SK-N-SH (cell line): ENCODE measurements around the gene UBE2G2.

Source experiments
- ELF1 ChIP-seq: IDR thresholded peaks from 2 replicates; pipeline ENCODE4 v1.4.0; 2012
- FOSL2 ChIP-seq: IDR thresholded peaks from 2 replicates; pipeline ENCODE4 v1.4.0; 2012; ENCODE audit warnings: low read depth, mild to moderate bottlenecking, moderate library complexity, borderline replicate concordance
- GABPA ChIP-seq: IDR thresholded peaks from 2 replicates; pipeline ENCODE4 v1.4.0; 2012; ENCODE audit warnings: low read depth, mild to moderate bottlenecking
- JUND ChIP-seq: IDR thresholded peaks from 2 replicates; pipeline ENCODE4 v1.4.0; 2012
- MXI1 ChIP-seq: IDR thresholded peaks from 2 replicates; pipeline ENCODE4 v1.6.1; 2012; ENCODE audit warnings: mild to moderate bottlenecking, low read depth, low read length, improper control_type of control experiment
- NFIC ChIP-seq: IDR thresholded peaks from 2 replicates; pipeline ENCODE4 v1.4.0; 2012; ENCODE audit warnings: borderline replicate concordance
- POLR2AphosphoS5 ChIP-seq: IDR thresholded peaks from 2 replicates; pipeline ENCODE4 v1.6.1; 2012; ENCODE audit warnings: low read depth, low read length
- RFX5 ChIP-seq: IDR thresholded peaks from 2 replicates; pipeline ENCODE4 v1.6.1; 2012; ENCODE audit warnings: mild to moderate bottlenecking, improper control_type of control experiment, low read length
- SIN3A ChIP-seq: IDR thresholded peaks from 2 replicates; pipeline ENCODE4 v1.6.1; 2012; ENCODE audit warnings: low read depth, mild to moderate bottlenecking, low read length, moderate library complexity, borderline replicate concordance
- SMC3 ChIP-seq: IDR thresholded peaks from 2 replicates; pipeline ENCODE4 v1.6.1; 2012; ENCODE audit warnings: low read depth, low read length, improper control_type of control experiment
- TAF1 ChIP-seq: IDR thresholded peaks from 2 replicates; pipeline ENCODE4 v1.6.1; 2012; ENCODE audit warnings: low read depth, mild to moderate bottlenecking, low read length, moderate library complexity, borderline replicate concordance
- TF ChIP-seq, protein P1 (sequence below): fragments of 200-600 bp; sonication (generic); IDR thresholded peaks from 2 replicates; pipeline ENCODE4 v1.6.1; 2017; ENCODE audit warnings: antibody characterized with exemption, mild to moderate bottlenecking, moderate library complexity
- TF ChIP-seq, protein P2 (sequence below): IDR thresholded peaks from 2 replicates; pipeline ENCODE4 v1.4.0; 2012; ENCODE audit warnings: low read depth

DNA sequence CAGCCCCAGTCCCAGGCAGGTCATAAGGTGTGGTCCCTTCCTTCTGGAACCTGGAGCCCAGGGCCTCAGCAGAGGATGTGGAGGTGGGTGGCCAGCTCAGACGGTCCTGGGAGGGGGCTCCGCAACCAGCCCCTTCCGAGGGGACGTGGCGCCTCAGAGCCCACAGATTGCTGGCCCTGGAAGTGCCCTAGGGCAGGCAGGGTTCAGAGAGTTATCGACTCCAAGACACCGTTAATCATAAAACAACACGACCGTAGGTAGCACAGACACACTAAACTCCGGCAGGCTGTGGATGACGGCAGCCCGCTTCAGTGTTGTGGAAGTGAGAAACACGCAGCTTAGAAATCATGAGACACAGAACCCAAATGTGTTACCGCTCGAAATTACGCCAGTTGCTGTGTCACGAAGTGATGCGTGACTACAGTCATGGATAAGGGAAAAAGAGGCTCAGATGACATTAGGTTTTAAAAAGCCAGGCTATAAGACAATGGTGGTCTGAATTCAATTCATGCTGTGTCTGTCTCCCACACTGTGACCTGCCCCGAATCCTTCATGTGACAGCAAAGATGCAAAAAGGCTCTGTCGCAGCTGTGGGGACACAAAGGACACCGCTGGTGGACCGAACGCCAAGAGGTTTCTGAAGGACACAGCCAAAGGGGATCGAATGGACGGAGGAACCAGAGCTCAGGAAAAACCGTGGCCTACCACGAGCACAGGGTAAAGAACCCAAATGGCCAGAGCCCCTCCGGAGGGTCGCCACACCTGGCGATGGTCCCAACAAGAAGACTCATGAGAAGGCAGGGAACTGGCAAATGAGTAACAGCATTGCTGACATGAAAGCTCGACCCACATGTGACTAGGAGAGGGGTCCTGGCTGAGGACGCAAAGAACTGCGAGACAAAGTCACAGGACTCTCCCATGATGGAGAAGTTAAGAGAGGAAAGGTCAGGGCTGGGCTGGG lies 17.9 kb upstream of the UBE2G2 start:
- no peak for TF ChIP-seq TAF1
- no peak for TF ChIP-seq RFX5
- no peak for TF ChIP-seq MXI1
- TF ChIP-seq GABPA = no peak
- TF ChIP-seq, protein P1, sequence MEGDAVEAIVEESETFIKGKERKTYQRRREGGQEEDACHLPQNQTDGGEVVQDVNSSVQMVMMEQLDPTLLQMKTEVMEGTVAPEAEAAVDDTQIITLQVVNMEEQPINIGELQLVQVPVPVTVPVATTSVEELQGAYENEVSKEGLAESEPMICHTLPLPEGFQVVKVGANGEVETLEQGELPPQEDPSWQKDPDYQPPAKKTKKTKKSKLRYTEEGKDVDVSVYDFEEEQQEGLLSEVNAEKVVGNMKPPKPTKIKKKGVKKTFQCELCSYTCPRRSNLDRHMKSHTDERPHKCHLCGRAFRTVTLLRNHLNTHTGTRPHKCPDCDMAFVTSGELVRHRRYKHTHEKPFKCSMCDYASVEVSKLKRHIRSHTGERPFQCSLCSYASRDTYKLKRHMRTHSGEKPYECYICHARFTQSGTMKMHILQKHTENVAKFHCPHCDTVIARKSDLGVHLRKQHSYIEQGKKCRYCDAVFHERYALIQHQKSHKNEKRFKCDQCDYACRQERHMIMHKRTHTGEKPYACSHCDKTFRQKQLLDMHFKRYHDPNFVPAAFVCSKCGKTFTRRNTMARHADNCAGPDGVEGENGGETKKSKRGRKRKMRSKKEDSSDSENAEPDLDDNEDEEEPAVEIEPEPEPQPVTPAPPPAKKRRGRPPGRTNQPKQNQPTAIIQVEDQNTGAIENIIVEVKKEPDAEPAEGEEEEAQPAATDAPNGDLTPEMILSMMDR = no peak
- TF ChIP-seq NFIC = no peak
- TF ChIP-seq POLR2AphosphoS5 = no peak
- TF ChIP-seq ELF1 = no peak
- no peak for TF ChIP-seq JUND
- TF ChIP-seq FOSL2 = no peak
- no peak for TF ChIP-seq SIN3A
- no peak for TF ChIP-seq SMC3
- TF ChIP-seq, protein P2, sequence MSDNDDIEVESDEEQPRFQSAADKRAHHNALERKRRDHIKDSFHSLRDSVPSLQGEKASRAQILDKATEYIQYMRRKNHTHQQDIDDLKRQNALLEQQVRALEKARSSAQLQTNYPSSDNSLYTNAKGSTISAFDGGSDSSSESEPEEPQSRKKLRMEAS = no peak
